Neuronal stem cell (in vitro differentiated cells): ENCODE results near the gene SEMA7A.

Source experiments
- DNase-seq: peaks from one replicate; pipeline ENCODE4 v3.0.0-alpha.2; 2013; ENCODE audit warnings: low spot score
- H2AFZ ChIP-seq: one replicate; pipeline ENCODE4 v1.6.1; 2013; ENCODE audit warnings: mild to moderate bottlenecking, low read length, inconsistent platforms
- H2AK5ac ChIP-seq: 2 replicates; pipeline ENCODE4 v1.6.1; 2013; ENCODE audit warnings: low read depth, mild to moderate bottlenecking, inconsistent platforms, low read length, moderate library complexity, mixed read lengths
- H2BK120ac ChIP-seq: 2 replicates; pipeline ENCODE4 v1.6.1; 2013; ENCODE audit warnings: low read depth, mild to moderate bottlenecking, inconsistent platforms, low read length, moderate library complexity, mixed read lengths
- H2BK12ac ChIP-seq: one replicate; pipeline ENCODE4 v1.6.1; 2013; ENCODE audit warnings: low read length, inconsistent platforms
- H2BK15ac ChIP-seq: 2 replicates; pipeline ENCODE4 v1.6.1; 2013; ENCODE audit warnings: mild to moderate bottlenecking, low read length, inconsistent platforms, mixed read lengths
- H2BK5ac ChIP-seq: one replicate; pipeline ENCODE4 v1.6.1; 2013; ENCODE audit warnings: inconsistent platforms, mild to moderate bottlenecking, low read length, moderate library complexity
- H3K14ac ChIP-seq: one replicate; pipeline ENCODE4 v1.6.1; 2013; ENCODE audit warnings: low read length, inconsistent platforms
- H3K18ac ChIP-seq: 2 replicates; pipeline ENCODE4 v1.6.1; 2013; ENCODE audit warnings: low read length, inconsistent platforms
- H3K23ac ChIP-seq: 2 replicates; pipeline ENCODE4 v1.6.1; 2013; ENCODE audit warnings: low read depth, mild to moderate bottlenecking, mixed read lengths, low read length, inconsistent platforms; ENCODE audit not compliant: poor library complexity
- H3K27ac ChIP-seq: replicated peaks from 3 replicates; pipeline ENCODE4 v1.5.1; 2013; ENCODE audit warnings: low read length, inconsistent platforms
- H3K27me3 ChIP-seq, 3 experiments: 2 replicates each; pipeline ENCODE4 v1.6.1; 2013; ENCODE audit warnings: low read length in 3 of 3, mild to moderate bottlenecking in 2 of 3, inconsistent platforms in 1 of 3, low read depth in 1 of 3, mixed read lengths in 1 of 3, moderate library complexity in 1 of 3; ENCODE audit not compliant: control insufficient read depth in 3 of 3, insufficient read depth in 3 of 3
- H3K36me3 ChIP-seq, 2 donors: replicated peaks in 1 of 2; 2 replicates each; pipeline ENCODE4 v1.6.1; 2013; ENCODE audit warnings: low read length in 2 of 2; ENCODE audit not compliant: control insufficient read depth in 2 of 2, insufficient read depth in 2 of 2
- H3K4ac ChIP-seq: 2 replicates; pipeline ENCODE4 v1.6.1; 2013; ENCODE audit warnings: inconsistent platforms, mild to moderate bottlenecking, low read length, moderate library complexity
- H3K4me1 ChIP-seq, 2 donors: 1 replicate in 1 of 2; 2 replicates in 1 of 2; pipeline ENCODE4 v1.6.1; 2013; ENCODE audit warnings: low read length in 2 of 2, low read depth in 1 of 2; ENCODE audit not compliant: control insufficient read depth in 2 of 2, insufficient read depth in 1 of 2
- H3K4me2 ChIP-seq: one replicate; pipeline ENCODE4 v1.6.1; 2013; ENCODE audit warnings: mild to moderate bottlenecking, low read length, inconsistent platforms; ENCODE audit not compliant: insufficient read depth, poor library complexity, severe bottlenecking
- H3K4me3 ChIP-seq, 2 donors: 2 replicates each; pipeline ENCODE4 v1.5.1; 2013; ENCODE audit warnings: low read length in 2 of 2, mild to moderate bottlenecking in 2 of 2, inconsistent platforms in 1 of 2, moderate library complexity in 1 of 2
- H3K79me1 ChIP-seq: one replicate; pipeline ENCODE4 v1.6.1; 2013; ENCODE audit warnings: low read depth, mild to moderate bottlenecking, inconsistent platforms, low read length, moderate library complexity
- H3K9ac ChIP-seq: one replicate; pipeline ENCODE4 v1.6.1; 2013; ENCODE audit warnings: mild to moderate bottlenecking, low read depth, low read length, inconsistent platforms; ENCODE audit not compliant: poor library complexity
- H3K9me3 ChIP-seq, 2 donors: replicated peaks in 1 of 2; 2 replicates each; pipeline versions ENCODE3 to v1.6.1; 2013; ENCODE audit warnings: low read length in 2 of 2, mild to moderate bottlenecking in 2 of 2, inconsistent platforms in 1 of 2, low read depth in 1 of 2, mixed read lengths in 1 of 2, moderate library complexity in 1 of 2; ENCODE audit not compliant: control insufficient read depth in 2 of 2, insufficient read depth in 1 of 2
- H4K8ac ChIP-seq: one replicate; pipeline ENCODE4 v1.6.1; 2013; ENCODE audit warnings: low read depth, mild to moderate bottlenecking, inconsistent platforms, low read length, moderate library complexity
- H4K91ac ChIP-seq: one replicate; pipeline ENCODE4 v1.6.1; 2013; ENCODE audit warnings: low read length, low read depth, mild to moderate bottlenecking, inconsistent platforms; ENCODE audit not compliant: poor library complexity
- WGBS, 2 donors: extraction: QIAGEN DNeasy Blood & Tissue Kit; methylation state at CpG; one replicate each; pipeline ENCODE4 v1.1.7; 2013; ENCODE audit warnings: missing lambda C conversion rate in 2 of 2, mixed read lengths in 1 of 2; ENCODE audit not compliant: insufficient read length in 2 of 2, insufficient replicate concordance in 1 of 2; ENCODE audit errors: extremely low coverage in 2 of 2; 5-methylcytosine and 5-hydroxymethylcytosine counted together

SEMA7A gene

DNA sequence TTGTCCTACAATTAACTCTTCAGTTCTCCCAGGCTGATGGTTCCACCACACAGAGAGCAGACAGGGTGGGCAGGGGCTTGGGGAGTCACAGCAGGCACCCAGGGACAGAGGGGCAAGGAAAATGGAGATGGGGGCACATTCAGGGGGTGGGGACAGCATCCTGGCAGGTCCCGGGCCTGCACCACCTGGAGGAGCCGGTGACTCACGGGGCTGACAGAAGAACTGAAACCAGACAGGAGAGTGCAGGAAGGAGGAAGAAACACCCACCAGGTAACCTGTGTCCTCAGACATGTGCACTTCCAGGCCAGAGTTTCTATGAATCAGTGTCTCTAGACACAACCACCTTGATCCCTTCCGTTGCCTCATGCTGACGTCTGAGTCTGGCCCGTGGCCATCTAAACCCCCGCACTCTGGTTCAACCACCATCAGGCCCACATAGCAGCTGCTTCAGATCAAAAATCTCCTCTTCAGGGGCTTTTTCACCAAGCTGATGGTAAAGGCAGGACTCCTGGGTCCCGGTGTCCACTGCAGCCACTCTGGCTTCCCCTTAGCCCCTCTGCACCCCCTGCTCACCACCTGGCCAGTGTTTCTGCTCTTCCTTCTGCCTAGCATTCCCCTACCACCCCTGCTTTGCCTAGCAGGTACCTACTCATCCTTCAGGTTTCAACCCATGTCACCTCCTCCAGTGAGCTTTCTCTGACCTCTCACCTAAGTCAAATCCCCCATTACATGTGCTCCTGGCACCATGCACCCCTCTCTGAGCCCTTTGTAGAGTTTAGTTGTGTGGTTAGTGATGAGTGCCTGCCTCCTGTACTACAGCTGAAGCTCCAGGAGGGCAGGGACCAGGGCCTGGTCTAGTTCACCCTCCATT is 49.8 kb downstream of the SEMA7A start:
- Histone ChIP-seq H3K9ac (no peak overlapping the region), H3K4me3 (no peak overlapping the region), H4K91ac (no peak overlapping the region), H3K4ac (no peak overlapping the region), H3K4me1 (peaks cover 3 to 12% of the 10 kb centered on the region in 2 donors), H2AFZ (no peak overlapping the region), H3K14ac (no peak overlapping the region), H2BK15ac (peak overlapping the region; percentile 84), H3K9me3 (no peaks in the 10 kb centered on the region), H2BK120ac (no peak overlapping the region), H3K18ac (peak overlapping the region; percentile 19), H2BK5ac (no peak overlapping the region), H3K27me3 (peaks cover 0 to 22% (median 0%) of the 10 kb centered on the region in 3 experiments), H3K23ac (no peak overlapping the region), H3K4me2 (no peak overlapping the region), H3K79me1 (no peaks in the 10 kb centered on the region), H2AK5ac (no peak overlapping the region), H4K8ac (no peak overlapping the region), H3K36me3 (no peaks in the 10 kb centered on the region), H3K27ac (no peak overlapping the region), H2BK12ac (peak overlapping the region; percentile 48)
- no CpG with 5 or more reads among the region's 8 CpGs for WGBS, 2 donors
- no peak for DNase-seq

DNA sequence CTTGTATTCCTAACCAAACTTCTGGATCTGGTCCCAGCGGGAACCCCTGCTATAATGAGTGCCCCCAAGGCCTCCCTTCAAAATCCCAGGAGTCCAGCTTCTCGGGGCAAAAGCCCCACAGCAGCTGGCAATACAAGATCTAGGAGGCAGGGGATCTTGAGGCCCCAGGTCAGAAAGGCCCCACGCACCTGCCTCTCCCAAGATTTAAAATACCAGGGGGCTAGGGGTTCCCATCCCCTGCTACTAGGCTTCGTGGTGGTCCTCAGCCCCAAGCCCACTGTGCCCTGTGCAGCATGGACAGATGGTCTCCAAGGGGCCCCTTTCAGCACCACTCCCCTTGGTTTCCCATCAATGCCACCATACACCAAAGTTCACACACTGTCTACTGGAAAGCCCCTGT is 50.5 kb downstream of the SEMA7A start:
- Histone ChIP-seq H2BK120ac (no peak overlapping the region), H4K8ac (no peak overlapping the region), H3K18ac (no peak overlapping the region), H2AFZ (no peak overlapping the region), H4K91ac (no peak overlapping the region), H3K4ac (no peak overlapping the region), H3K27me3 (peaks cover 0 to 22% (median 0%) of the 10 kb centered on the region in 3 experiments), H3K27ac (no peak overlapping the region), H2AK5ac (no peak overlapping the region), H2BK5ac (no peak overlapping the region), H3K36me3 (no peaks in the 10 kb centered on the region), H2BK15ac (no peak overlapping the region), H3K9me3 (no peaks in the 10 kb centered on the region), H3K9ac (no peak overlapping the region), H3K4me1 (peaks cover 3 to 13% of the 10 kb centered on the region in 2 donors), H2BK12ac (no peak overlapping the region), H3K4me2 (no peak overlapping the region), H3K14ac (no peak overlapping the region), H3K23ac (no peak overlapping the region), H3K4me3 (no peak overlapping the region), H3K79me1 (no peaks in the 10 kb centered on the region)
- DNase-seq = no peak
- WGBS, 2 donors = no CpG with 5 or more reads among the region's 4 CpGs

DNA sequence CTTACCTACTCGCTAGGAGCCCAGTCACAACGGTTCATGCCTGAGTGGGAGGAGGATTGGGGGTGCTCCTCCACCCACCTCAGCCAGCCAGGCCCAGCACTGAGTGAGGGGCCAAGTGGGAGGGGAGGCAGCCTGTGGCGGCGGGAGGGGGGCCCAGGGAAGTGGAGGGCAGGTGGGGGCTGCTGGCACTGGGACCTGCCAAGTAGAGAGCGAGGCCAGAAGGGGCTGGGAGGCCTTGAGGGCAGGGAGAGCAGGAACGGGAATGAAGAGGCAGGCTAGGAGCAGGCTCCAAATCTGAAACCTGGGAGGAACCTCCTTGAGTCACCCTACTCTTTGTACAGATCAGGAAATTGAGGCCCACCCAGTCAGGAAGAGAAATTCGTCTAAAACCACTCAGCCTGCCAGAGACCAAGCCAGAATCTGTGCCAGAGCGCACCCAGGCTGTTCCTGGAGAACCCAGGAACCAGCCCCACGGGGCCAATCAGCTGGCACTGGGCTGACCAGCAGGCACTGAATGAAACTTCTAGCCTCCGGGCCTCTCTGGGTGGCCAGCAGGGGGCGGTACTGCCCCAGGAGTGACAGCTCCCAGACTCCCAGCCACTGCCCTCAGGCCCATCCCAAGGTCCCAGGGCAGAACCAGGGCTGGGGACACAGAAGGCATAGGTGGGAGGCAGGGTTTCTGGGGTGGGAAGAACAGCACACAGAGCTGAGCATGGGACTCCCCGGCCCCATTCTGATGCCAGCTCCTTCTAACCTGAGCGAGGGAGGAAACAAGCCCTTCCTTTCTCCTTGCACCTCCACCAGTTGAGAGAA is 51.5 kb downstream of the SEMA7A start:
- no CpG with 5 or more reads among the region's 13 CpGs for WGBS, 2 donors
- no peak overlapping the region for H4K8ac ChIP-seq
- H2BK15ac ChIP-seq = peak overlapping the region; percentile 1
- H3K36me3 ChIP-seq = no peaks in the 10 kb centered on the region
- no peak overlapping the region for H3K27ac ChIP-seq
- H3K23ac ChIP-seq = peak overlapping the region; percentile 67
- H2BK120ac ChIP-seq = peak overlapping the region; percentile 26
- peaks cover 3 to 13% of the 10 kb centered on the region in 2 donors for H3K4me1 ChIP-seq
- H4K91ac ChIP-seq = no peak overlapping the region
- peak overlapping the region; percentile 58 for H2AFZ ChIP-seq
- no peak overlapping the region for H3K18ac ChIP-seq
- no peak overlapping the region for H2BK5ac ChIP-seq
- H3K9ac ChIP-seq = no peak overlapping the region
- no peaks in the 10 kb centered on the region for H3K79me1 ChIP-seq
- no peak overlapping the region for H3K4me2 ChIP-seq
- H3K4me3 ChIP-seq = no peak overlapping the region
- H2AK5ac ChIP-seq = peak overlapping the region; percentile 83
- H3K9me3 ChIP-seq = no peaks in the 10 kb centered on the region
- peaks cover 0 to 31% (median 0%) of the 10 kb centered on the region in 3 experiments for H3K27me3 ChIP-seq
- no peak overlapping the region for H3K4ac ChIP-seq
- no peak overlapping the region for H2BK12ac ChIP-seq
- H3K14ac ChIP-seq = no peak overlapping the region
- DNase-seq = peak; percentile 85

- Histone ChIP-seq H3K9me3 (no peaks in the 10 kb centered on the region), H3K4me3 (no peak overlapping the region), H2BK12ac (no peak overlapping the region), H2BK5ac (no peak overlapping the region), H2AFZ (no peak overlapping the region), H3K4me2 (no peak overlapping the region), H2BK120ac (no peak overlapping the region), H3K18ac (no peak overlapping the region), H3K4ac (no peak overlapping the region), H3K27ac (no peak overlapping the region), H2AK5ac (no peak overlapping the region), H3K23ac (no peak overlapping the region), H2BK15ac (no peak overlapping the region), H3K9ac (no peak overlapping the region), H3K4me1 (peaks cover 3 to 13% of the 10 kb centered on the region in 2 donors), H3K14ac (no peak overlapping the region), H3K36me3 (no peaks in the 10 kb centered on the region), H4K8ac (no peak overlapping the region), H3K27me3 (peaks cover 0 to 36% (median 0%) of the 10 kb centered on the region in 3 experiments), H4K91ac (no peak overlapping the region), H3K79me1 (no peaks in the 10 kb centered on the region)
- WGBS, 2 donors = no CpG with 5 or more reads among the region's 5 CpGs
- no peak for DNase-seq
Measured at GRCh38 chr15:74381481-74381880, 52.3 kb downstream of the SEMA7A start.
